Activated CD4-positive, alpha-beta T cell treated with anti-CD3 and anti-CD28 coated beads for 36 hours (primary cell): Measurements from ENCODE around the gene PHF3. TPM values are rescaled to one million over a fixed set of nuclear protein-coding genes. Genes with fewer than 3 reads are reported as not detected.
"Not testable (repeated sequence)": the region's sequence is repeated elsewhere in the genome, so short reads cannot be mapped to it uniquely, and the experiment has no call there.

Experiments used
- ATAC-seq: fragments of 200-7000 bp; cut with Tn5 transposase; one replicate; pipeline ENCODE4 v1.10.0; 2021; ENCODE audit warnings: mild to moderate bottlenecking, moderate library complexity
- CTCF ChIA-PET: fragments of 350-600 bp; sonication (Branson Sonifier 250); formaldehyde crosslinking; loops from one replicate; lab custom pipeline; 2021; ENCODE audit warnings: antibody characterized with exemption; lab: Charles Lee
- POLR2A ChIA-PET: fragments of 350-600 bp; sonication (Branson Sonifier 250); formaldehyde crosslinking; loops from one replicate; lab custom pipeline; 2021; ENCODE audit warnings: antibody characterized with exemption, inconsistent platforms; lab: Charles Lee
- DNase-seq: peaks from one replicate; pipeline ENCODE4 v3.0.0-alpha.2; 2020
- H3K27ac Mint-ChIP-seq: one replicate; pipeline ENCODE4 v1.8.0; 2021; ENCODE audit warnings: mixed read lengths
- H3K27me3 Mint-ChIP-seq: one replicate; pipeline ENCODE4 v1.8.0; 2021; ENCODE audit warnings: mixed read lengths
- H3K36me3 Mint-ChIP-seq: one replicate; pipeline ENCODE4 v1.8.0; 2021; ENCODE audit warnings: low read depth, mixed read lengths
- H3K4me1 Mint-ChIP-seq: one replicate; pipeline ENCODE4 v1.8.0; 2021; ENCODE audit warnings: mixed read lengths
- H3K4me3 Mint-ChIP-seq: one replicate; pipeline ENCODE4 v1.8.0; 2021; ENCODE audit warnings: mild to moderate bottlenecking, moderate library complexity, mixed read lengths
- H3K9me3 Mint-ChIP-seq: one replicate; pipeline ENCODE4 v1.8.0; 2021; ENCODE audit warnings: low read depth, mixed read lengths
- intact Hi-C, 2 experiments: fragments of 100-400 bp; cut with DNase I in 1 of 2; cut with micrococcal nuclease in 1 of 2; formaldehyde crosslinking; loops; one replicate each; pipeline versions ENCODE4 v1.14.2 to v1.15.1; 2022 to 2024; cut with DNase I, micrococcal nuclease
- total RNA-seq, 2 experiments: library from RNA; stranded (reverse); gene quantifications; one replicate each; pipeline ENCODE4 v1.2.3, GENCODE V29; 2021

Gene PHF3
- total RNA-seq, 2 experiments from 2014 or later = 50.5 to 56.5 TPM

DNA sequence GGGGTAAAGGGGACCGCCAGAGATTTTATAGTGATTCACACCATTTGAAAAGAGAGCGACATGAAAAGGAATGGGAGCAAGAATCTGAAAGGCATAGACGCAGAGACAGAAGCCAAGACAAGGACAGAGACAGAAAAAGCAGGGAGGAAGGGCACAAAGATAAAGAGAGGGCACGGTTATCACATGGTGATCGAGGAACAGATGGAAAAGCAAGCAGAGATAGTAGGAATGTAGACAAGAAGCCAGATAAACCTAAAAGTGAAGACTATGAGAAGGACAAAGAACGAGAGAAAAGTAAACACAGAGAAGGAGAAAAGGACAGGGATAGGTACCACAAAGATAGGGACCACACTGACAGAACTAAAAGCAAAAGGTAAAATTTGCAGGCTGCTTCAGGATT, 77.7 kb downstream of the PHF3 start:
- no peak for ATAC-seq
- Mint-ChIP-seq H3K4me1 (no peaks in the 10 kb centered on the region), H3K27me3 (no peaks in the 10 kb centered on the region), H3K9me3 (no peaks in the 10 kb centered on the region), H3K36me3 (peaks cover 40% of the 10 kb centered on the region), H3K27ac (no peak overlapping the region), H3K4me3 (no peak overlapping the region)
- intact Hi-C loops = no loop called here
- POLR2A ChIA-PET = no interaction called here
- no peak for DNase-seq
- CTCF ChIA-PET = no interaction called here

DNA sequence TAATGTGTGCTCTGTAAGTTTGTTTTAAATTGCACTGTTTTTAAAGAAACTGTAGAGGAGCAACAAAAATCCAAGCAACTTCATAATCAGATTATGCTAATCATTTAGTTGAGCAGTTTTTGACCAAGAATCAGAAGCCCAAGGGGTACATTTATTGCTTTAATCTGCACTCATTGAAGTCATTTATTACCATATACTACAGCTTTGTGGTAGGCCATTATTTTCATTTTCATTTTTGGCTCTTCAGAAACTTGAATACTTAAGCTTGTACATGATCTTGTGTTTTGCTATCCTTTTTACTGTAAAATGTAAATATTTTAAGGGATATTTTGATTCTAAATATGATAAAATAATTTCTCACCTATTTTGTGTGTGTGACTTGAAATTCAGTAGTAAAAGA, 78.5 kb downstream of the PHF3 start:
- H3K27me3 Mint-ChIP-seq = no peaks in the 10 kb centered on the region
- H3K4me1 Mint-ChIP-seq = no peaks in the 10 kb centered on the region
- no peaks in the 10 kb centered on the region for H3K9me3 Mint-ChIP-seq
- no peak overlapping the region for H3K27ac Mint-ChIP-seq
- no peak for ATAC-seq
- DNase-seq = no peak
- intact Hi-C loops = no loop called here
- H3K4me3 Mint-ChIP-seq = no peak overlapping the region
- POLR2A ChIA-PET = no interaction called here
- CTCF ChIA-PET = interaction anchor here (0.8 kb wide), 1 partner anchor 13 kb away, joined by 3 read pairs; no protein-coding TSS in a partner anchor
- peaks cover 40% of the 10 kb centered on the region for H3K36me3 Mint-ChIP-seq

DNA sequence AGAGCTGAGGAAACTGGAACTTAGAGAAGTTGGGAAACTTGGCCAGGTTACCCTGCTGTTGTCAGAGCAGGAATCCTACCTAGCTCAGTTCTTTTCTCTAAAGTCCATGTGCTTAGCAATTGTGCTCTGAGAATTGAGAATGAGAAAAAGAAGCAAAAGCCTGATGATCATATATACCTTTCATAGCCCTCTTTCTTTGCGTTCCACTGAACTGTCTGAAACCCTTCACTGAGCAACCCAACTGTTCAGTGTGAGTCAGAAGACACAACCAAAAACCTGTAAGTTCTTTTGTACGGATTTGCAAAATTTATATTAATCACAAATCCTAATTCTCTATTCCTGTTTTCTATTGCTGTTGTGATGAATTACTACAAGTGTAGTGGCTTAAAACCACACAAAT, 80.6 kb downstream of the PHF3 start:
- DNase-seq (no peak), ATAC-seq (peak; percentile 36)
- Mint-ChIP-seq H3K4me3 (no peak overlapping the region), H3K36me3 (peaks cover 25% of the 10 kb centered on the region), H3K27ac (no peak overlapping the region), H3K4me1 (no peaks in the 10 kb centered on the region), H3K9me3 (no peaks in the 10 kb centered on the region), H3K27me3 (no peaks in the 10 kb centered on the region)
- intact Hi-C loops = loop anchor here in 1 of 2 experiments (5.0 kb wide), 1 partner anchor 119 kb away; no protein-coding TSS in a partner anchor
- ChIA-PET POLR2A (no interaction called here), CTCF (interaction anchor here (1.0 to 1.1 kb wide), 3 partner anchors 14 to 117 kb away, joined by 3 to 5 read pairs (median 3); no protein-coding TSS in a partner anchor)

DNA sequence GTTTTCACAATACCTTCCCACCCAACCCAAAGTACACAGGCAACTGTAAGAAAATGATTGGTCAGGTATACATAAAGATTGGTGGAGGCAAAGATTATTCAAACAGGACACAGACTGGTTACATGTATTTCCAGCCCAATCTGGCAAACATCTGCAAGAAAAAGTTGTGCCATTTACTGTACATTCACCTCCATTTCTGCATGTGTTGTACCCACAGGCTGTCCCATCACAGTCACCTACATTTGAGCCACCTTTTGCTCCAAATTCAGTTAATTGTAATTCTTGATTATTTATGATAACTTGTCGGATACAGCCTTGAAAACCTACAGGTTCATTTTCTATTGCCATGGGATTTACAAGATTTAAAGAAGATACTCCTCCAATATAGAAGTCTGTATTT, 85.6 kb downstream of the PHF3 start:
- Mint-ChIP-seq H3K4me1 (no peaks in the 10 kb centered on the region), H3K9me3 (no peaks in the 10 kb centered on the region), H3K4me3 (no peak overlapping the region), H3K36me3 (peaks cover 2% of the 10 kb centered on the region), H3K27me3 (no peaks in the 10 kb centered on the region), H3K27ac (no peak overlapping the region)
- ChIA-PET POLR2A (no interaction called here), CTCF (no interaction called here)
- DNase-seq = no peak
- ATAC-seq = no peak
- intact Hi-C loops = no loop called here

DNA sequence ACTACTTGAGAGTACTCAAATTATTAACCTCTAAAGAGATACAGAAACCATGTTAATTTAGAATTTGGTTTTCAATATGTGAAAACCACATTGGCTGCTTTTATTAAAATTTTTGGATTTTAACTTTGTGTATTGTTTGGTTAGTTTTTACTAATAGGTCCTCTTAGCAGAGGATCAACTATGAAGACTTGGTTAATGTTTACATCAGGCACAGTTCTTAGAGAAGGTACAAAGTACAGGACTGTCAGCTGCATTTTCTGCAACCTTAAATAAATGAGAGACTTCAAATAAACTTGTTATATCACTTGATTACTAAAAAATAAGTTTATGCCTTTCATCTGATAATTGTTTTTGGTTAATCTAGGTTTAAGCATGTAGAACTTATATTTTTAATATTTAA, 89.1 kb downstream of the PHF3 start:
- H3K9me3 Mint-ChIP-seq = no peaks in the 10 kb centered on the region
- H3K4me3 Mint-ChIP-seq = no peak overlapping the region
- intact Hi-C loops = no loop called here
- DNase-seq (no peak), ATAC-seq (no peak)
- ChIA-PET CTCF (no interaction called here), POLR2A (interaction anchor here (0.6 kb wide), 1 partner anchor 84 kb away, joined by 4 read pairs; no protein-coding TSS in a partner anchor)
- no peaks in the 10 kb centered on the region for H3K27me3 Mint-ChIP-seq
- H3K27ac Mint-ChIP-seq = no peak overlapping the region
- H3K4me1 Mint-ChIP-seq = no peaks in the 10 kb centered on the region
- no peaks in the 10 kb centered on the region for H3K36me3 Mint-ChIP-seq

DNA sequence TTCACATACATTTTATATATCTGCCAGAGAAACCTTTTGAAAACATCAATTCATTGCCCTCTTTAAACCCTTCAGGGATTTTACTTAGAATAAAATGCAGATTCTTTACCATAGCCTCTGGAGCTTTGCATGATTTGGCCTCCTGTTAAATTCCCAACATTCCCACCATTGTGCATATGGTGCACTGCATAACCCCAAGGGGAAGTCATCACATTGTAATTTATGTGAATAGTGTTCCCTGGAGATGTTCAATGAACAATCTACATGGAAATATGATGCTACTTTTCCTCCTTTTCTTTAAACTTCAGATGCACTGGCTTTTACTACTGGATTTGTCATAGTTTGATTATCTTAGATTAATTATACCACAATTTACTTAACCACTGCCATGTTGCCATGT, 94.7 kb downstream of the PHF3 start:
- intact Hi-C loops = no loop called here
- ATAC-seq (no peak), DNase-seq (no peak)
- Mint-ChIP-seq H3K9me3 (peaks cover 1% of the 10 kb centered on the region), H3K27ac (no peak overlapping the region), H3K4me3 (no peak overlapping the region), H3K36me3 (no peaks in the 10 kb centered on the region), H3K4me1 (no peaks in the 10 kb centered on the region), H3K27me3 (no peaks in the 10 kb centered on the region)
- CTCF ChIA-PET = no interaction called here
- POLR2A ChIA-PET = no interaction called here

DNA sequence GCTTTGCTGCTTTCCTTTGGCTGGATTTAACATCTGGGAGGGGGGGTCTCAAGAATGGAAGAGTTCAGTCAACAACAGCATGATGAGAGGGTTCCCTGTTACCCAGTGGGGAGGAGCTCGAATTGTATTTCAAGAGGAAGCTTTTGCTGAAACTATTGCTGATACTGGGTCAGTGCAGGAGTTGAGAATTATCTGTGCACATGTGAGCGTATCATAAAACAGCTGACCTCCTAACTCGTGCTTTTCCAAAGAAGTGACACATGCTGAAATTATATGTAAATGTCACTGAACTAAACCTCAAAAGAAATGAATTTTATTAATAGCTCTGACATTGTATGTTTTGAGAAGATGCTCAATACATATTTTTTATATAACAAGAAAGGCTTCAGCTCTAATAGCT, 96.3 kb downstream of the PHF3 start:
- DNase-seq = no peak
- no peak for ATAC-seq
- no peak overlapping the region for H3K27ac Mint-ChIP-seq
- no peak overlapping the region for H3K4me3 Mint-ChIP-seq
- CTCF ChIA-PET = interaction anchor here (0.9 kb wide), 1 partner anchor 158 kb away, joined by 4 read pairs; no protein-coding TSS in a partner anchor
- intact Hi-C loops = no loop called here
- no peaks in the 10 kb centered on the region for H3K36me3 Mint-ChIP-seq
- H3K27me3 Mint-ChIP-seq = no peaks in the 10 kb centered on the region
- POLR2A ChIA-PET = no interaction called here
- H3K4me1 Mint-ChIP-seq = no peaks in the 10 kb centered on the region
- peaks cover 6% of the 10 kb centered on the region for H3K9me3 Mint-ChIP-seq

DNA sequence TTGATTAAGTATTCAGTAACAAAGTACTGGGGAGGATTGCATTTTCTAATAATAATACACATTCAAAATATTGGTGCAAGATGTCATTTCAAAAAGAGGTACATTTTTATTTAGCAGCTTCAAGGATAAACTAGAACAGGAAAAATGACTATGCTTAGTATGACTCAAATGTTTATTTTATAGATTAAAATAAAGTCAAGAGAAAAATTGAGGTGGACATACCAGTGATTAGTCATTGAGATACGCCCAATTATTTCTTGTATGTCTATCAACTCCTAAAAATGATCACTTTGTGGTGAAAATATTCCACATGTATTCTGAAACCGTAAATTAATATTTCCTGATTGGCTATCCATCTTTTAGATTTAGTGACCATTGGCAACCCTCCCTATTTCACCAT, 96.7 kb downstream of the PHF3 start:
- intact Hi-C loops = no loop called here
- POLR2A ChIA-PET = no interaction called here
- no peak overlapping the region for H3K4me3 Mint-ChIP-seq
- no peaks in the 10 kb centered on the region for H3K4me1 Mint-ChIP-seq
- H3K36me3 Mint-ChIP-seq = no peaks in the 10 kb centered on the region
- DNase-seq (no peak), ATAC-seq (no peak)
- H3K27me3 Mint-ChIP-seq = no peaks in the 10 kb centered on the region
- no peak overlapping the region for H3K27ac Mint-ChIP-seq
- H3K9me3 Mint-ChIP-seq = peaks cover 6% of the 10 kb centered on the region
- CTCF ChIA-PET = no interaction called here

DNA sequence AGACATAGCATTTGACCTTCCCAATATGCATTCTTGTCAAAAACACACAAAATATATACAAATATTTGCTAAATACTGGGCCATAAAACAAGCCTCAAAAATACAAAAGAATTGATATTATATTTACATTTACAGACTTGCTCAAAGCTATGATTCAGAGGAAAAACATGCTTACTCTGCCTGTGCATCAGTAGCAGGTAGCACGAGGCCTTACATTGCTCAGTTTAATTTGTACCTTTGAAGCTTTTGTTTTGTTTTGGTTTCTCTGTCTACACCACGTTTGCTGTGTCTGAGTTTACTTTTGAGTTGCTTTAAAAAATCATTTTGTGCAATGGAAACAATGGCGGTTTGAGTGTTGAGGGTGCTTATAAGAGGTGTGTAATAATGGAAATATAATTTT, 99.3 kb downstream of the PHF3 start:
- H3K4me3 Mint-ChIP-seq = no peak overlapping the region
- DNase-seq = no peak
- H3K27me3 Mint-ChIP-seq = no peaks in the 10 kb centered on the region
- no peak overlapping the region for H3K27ac Mint-ChIP-seq
- intact Hi-C loops = no loop called here
- H3K36me3 Mint-ChIP-seq = peaks cover 4% of the 10 kb centered on the region
- POLR2A ChIA-PET = no interaction called here
- H3K9me3 Mint-ChIP-seq = peaks cover 9% of the 10 kb centered on the region
- no peak for ATAC-seq
- CTCF ChIA-PET = interaction anchor here (1.3 kb wide), 1 partner anchor 136 kb away, joined by 5 read pairs; no protein-coding TSS in a partner anchor
- no peaks in the 10 kb centered on the region for H3K4me1 Mint-ChIP-seq

DNA sequence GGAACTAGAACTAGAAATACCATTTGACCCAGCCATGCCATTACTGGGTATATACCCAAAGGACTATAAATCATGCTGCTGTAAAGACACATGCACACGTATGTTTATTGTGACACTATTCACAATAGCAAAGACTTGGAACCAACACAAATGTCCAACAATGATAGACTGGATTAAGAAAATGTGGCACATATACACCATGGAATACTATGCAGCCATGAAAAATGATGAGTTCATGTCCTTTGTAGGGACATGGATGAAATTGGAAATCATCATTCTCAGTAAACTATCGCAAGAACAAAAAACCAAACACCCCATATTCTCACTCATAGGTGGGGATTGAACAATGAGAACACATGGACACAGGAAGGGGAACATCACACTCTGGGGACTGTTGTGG, 102.6 kb downstream of the PHF3 start:
- H3K36me3 Mint-ChIP-seq, CTCF ChIA-PET, H3K9me3 Mint-ChIP-seq, DNase-seq, intact Hi-C loops, H3K27me3 Mint-ChIP-seq, H3K4me3 Mint-ChIP-seq, H3K27ac Mint-ChIP-seq, ATAC-seq, H3K4me1 Mint-ChIP-seq, POLR2A ChIA-PET: not testable (repeated sequence)

DNA sequence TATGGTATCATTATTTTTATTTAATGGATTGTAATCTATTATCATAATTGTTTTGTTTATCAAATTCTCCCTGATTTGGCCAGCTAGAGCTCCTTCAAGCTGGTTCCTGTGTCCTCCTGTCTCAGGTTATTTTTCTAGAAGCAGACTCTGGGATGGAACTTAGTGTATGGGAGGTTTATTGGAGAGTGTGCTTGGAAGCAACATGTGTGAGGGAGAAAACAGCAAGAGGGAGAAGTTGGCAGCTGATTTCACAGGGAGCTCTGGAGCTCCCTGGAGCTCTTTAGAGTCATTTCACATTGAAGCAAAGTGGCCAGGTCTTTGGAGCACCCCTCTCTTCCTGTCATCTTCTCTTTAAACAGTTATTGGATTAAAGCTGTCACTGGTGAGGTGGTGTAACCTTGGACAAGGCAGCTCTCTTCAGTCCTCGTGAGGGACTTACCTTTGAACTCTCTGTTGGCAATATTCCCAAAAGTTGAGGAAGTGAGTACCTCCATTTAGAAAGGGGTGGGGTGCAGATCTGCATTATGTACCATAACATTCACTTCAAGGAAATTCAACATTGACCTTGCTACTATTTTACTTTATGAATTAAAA, 103.6 kb downstream of the PHF3 start:
- H3K4me3 Mint-ChIP-seq = no peak overlapping the region
- DNase-seq = no peak
- no peaks in the 10 kb centered on the region for H3K4me1 Mint-ChIP-seq
- intact Hi-C loops = no loop called here
- H3K36me3 Mint-ChIP-seq = peaks cover 4% of the 10 kb centered on the region
- peaks cover 9% of the 10 kb centered on the region for H3K9me3 Mint-ChIP-seq
- H3K27me3 Mint-ChIP-seq = no peaks in the 10 kb centered on the region
- H3K27ac Mint-ChIP-seq = no peak overlapping the region
- POLR2A ChIA-PET = no interaction called here
- CTCF ChIA-PET = no interaction called here
- ATAC-seq = no peak

DNA sequence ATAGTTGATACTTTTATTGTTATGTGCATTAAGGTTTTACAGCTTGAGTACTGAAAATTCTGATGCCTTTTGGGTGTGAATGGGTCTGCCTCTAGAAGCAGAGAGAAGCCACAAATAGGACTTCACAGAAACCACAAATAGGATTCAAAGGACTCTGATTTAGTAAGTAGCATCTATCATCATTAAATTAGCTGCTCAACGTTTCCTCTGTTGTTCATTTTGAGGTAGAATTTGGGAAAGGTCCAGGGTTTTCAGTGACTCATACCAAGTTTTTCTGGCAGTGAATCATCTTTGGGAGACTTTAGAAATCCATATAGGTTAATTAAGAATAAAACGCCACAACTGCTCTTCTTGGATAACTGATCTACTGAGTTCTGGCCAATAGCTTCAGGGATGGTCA, 105.1 kb downstream of the PHF3 start:
- Mint-ChIP-seq H3K4me3 (no peak overlapping the region), H3K36me3 (peaks cover 4% of the 10 kb centered on the region), H3K27me3 (no peaks in the 10 kb centered on the region), H3K4me1 (no peaks in the 10 kb centered on the region), H3K27ac (no peak overlapping the region), H3K9me3 (peaks cover 4% of the 10 kb centered on the region)
- intact Hi-C loops = no loop called here
- POLR2A ChIA-PET = no interaction called here
- CTCF ChIA-PET = no interaction called here
- no peak for DNase-seq
- ATAC-seq = no peak
